ENCODE measurements around the gene FASTK.

FASTK gene

DNA sequence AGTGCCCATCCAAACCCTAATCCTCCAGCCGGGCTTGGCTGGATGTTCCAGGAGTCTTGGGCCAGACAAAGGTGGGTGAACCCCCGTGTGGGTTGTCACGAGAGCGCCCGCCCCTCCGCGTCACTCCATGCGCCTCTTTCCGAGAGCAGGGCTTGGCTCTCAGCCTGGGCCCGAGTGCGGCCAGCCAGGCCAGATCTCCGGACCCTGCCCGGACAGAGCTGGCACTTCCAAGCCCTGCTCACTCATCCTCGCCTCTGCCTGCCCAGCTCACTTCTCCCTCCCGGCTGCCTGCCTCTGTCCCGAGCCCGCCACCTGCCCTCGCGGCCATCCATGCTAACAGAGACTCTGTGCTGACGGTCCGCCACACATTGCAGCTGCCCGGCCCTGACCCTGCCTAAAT lies 40.3 kb upstream of the FASTK start:
- in situ Hi-C loops (cut with HindIII; ENCODE audit: low pct_ligation_motif_present, low sequenced_read_pairs): no loop called here
- DNase-seq: no peak
- no peak overlapping the region for H3K4me3 ChIP-seq (ENCODE audit: low read depth, low read length)
- H3K36me3 ChIP-seq (replicated peaks): peaks cover 47% of the 10 kb centered on the region
- TF ChIP-seq, protein P1, sequence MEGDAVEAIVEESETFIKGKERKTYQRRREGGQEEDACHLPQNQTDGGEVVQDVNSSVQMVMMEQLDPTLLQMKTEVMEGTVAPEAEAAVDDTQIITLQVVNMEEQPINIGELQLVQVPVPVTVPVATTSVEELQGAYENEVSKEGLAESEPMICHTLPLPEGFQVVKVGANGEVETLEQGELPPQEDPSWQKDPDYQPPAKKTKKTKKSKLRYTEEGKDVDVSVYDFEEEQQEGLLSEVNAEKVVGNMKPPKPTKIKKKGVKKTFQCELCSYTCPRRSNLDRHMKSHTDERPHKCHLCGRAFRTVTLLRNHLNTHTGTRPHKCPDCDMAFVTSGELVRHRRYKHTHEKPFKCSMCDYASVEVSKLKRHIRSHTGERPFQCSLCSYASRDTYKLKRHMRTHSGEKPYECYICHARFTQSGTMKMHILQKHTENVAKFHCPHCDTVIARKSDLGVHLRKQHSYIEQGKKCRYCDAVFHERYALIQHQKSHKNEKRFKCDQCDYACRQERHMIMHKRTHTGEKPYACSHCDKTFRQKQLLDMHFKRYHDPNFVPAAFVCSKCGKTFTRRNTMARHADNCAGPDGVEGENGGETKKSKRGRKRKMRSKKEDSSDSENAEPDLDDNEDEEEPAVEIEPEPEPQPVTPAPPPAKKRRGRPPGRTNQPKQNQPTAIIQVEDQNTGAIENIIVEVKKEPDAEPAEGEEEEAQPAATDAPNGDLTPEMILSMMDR (IDR thresholded peaks at IDR 0.05; ENCODE audit: low read depth, low read length, missing control alignments): no peak
- no peaks in the 10 kb centered on the region for H3K27me3 ChIP-seq (replicated peaks)
- H3K27ac ChIP-seq: no peak overlapping the region

DNA sequence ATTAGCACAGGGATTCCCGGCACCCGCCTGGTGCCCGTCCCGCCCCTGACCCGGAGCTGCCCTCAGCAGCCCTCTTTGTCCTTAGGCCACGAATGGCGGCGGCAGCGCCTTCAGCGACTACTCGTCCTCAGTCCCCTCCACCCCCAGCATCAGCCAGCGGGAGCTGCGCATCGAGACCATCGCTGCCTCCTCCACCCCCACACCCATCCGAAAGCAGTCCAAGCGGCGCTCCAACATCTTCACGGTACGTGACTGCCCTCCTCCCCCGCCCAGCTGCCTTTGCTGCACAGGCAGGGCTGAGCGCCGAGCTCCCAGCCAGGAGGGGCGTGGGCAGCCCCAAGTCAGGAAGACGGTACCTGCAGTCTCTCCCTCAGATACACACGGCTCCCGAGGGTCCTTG lies 39.3 kb upstream of the FASTK start:
- no peaks in the 10 kb centered on the region for H3K27me3 ChIP-seq (replicated peaks)
- H3K36me3 ChIP-seq (replicated peaks): peaks cover 47% of the 10 kb centered on the region
- H3K4me3 ChIP-seq (ENCODE audit: low read depth, low read length): no peak overlapping the region
- TF ChIP-seq, protein P1 (IDR thresholded peaks at IDR 0.05; ENCODE audit: low read depth, low read length, missing control alignments): no peak
- no peak overlapping the region for H3K27ac ChIP-seq
- in situ Hi-C loops (cut with HindIII; ENCODE audit: low pct_ligation_motif_present, low sequenced_read_pairs): no loop called here
- DNase-seq: no peak

DNA sequence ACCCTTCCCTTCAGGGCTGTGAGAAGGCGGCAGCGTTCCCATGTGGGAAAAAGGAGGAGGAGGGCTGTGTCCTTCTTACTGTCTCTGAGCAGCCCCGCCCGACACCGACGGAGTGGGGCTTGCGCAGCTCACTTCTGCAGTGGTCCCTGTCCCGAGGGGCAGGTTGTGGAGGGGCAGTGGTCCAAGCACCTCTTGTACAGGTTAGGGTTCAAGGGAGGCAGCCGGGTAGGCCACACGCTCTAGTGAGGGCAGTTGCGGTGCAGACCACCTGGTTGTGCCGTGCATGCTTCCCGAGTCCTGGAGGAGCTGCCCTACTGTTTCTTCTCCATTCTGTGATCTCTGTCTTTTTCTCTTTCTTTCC lies 38.4 kb upstream of the FASTK start:
- Histone ChIP-seq H3K36me3 (replicated peaks) (peaks cover 47% of the 10 kb centered on the region), H3K27me3 (replicated peaks) (no peaks in the 10 kb centered on the region), H3K4me3 (ENCODE audit: low read depth, low read length) (no peak overlapping the region), H3K27ac (no peak overlapping the region)
- DNase-seq: no peak
- TF ChIP-seq, protein P1 (IDR thresholded peaks at IDR 0.05; ENCODE audit: low read depth, low read length, missing control alignments): no peak
- in situ Hi-C loops (cut with HindIII; ENCODE audit: low pct_ligation_motif_present, low sequenced_read_pairs): no loop called here

DNA sequence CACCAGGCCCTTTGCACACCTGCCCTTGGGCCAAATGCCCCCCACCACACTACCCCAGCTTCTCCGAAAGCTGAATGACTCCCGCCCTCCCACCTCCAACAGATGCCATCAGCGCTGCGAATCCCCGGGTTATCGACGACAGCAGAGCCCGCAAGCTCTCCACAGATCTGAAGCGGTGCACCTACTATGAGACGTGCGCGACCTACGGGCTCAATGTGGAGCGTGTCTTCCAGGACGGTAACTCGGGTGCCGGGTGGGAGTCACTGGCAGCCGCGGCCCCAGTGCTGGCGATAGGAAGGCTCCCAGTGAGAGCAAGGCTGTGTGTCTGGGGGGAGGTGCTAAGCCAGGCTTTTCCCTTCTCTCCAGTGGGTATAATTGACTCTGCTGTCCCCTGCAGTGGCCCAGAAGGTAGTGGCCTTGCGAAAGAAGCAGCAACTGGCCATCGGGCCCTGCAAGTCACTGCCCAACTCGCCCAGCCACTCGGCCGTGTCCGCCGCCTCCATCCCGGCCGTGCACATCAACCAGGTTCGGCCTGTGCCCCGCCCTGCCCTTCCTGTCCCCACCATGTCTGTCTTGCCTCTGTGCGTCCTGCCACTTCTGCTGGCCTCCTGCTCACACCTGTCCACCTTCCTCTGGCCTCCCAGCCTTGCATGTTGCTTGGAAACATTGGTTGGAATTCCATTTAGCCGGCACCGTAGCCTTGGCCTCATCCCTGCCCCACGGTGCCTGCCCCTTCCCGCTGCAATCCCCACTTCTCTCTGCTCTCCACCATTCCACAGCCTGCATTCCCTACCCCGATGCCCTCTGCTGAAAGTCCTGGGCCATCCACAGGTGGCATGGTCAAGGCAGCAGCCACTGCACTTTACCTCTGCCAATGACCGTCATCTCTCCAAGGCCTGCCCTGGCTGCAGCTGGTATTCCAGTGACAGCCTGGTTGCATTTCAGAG lies 37.8 kb upstream of the FASTK start:
- Histone ChIP-seq H3K27ac (no peak overlapping the region), H3K36me3 (replicated peaks) (peaks cover 43% of the 10 kb centered on the region), H3K27me3 (replicated peaks) (no peaks in the 10 kb centered on the region), H3K4me3 (ENCODE audit: low read depth, low read length) (no peak overlapping the region)
- in situ Hi-C loops (cut with HindIII; ENCODE audit: low pct_ligation_motif_present, low sequenced_read_pairs): no loop called here
- DNase-seq: no peak
- TF ChIP-seq, protein P1 (IDR thresholded peaks at IDR 0.05; ENCODE audit: low read depth, low read length, missing control alignments): no peak

DNA sequence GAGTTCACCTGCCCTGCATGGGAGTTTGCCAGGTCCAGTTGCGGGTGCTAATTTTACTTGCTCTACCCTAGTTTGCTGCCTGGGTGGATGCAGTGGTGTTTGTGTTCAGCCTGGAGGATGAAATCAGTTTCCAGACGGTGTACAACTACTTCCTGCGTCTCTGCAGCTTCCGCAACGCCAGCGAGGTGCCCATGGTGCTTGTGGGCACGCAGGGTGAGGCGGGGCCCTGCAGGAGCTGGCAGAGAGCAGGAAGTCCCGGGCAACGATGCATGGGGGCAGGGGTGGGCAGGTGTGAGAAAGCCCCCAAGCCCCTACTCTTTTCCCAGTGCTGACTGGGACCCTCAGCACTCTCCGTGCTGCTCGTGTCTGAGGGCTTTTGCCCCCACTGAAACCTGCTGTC lies 37.0 kb upstream of the FASTK start:
- TF ChIP-seq, protein P1 (IDR thresholded peaks at IDR 0.05; ENCODE audit: low read depth, low read length, missing control alignments): no peak
- in situ Hi-C loops (cut with HindIII; ENCODE audit: low pct_ligation_motif_present, low sequenced_read_pairs): no loop called here
- no peak for DNase-seq
- Histone ChIP-seq H3K36me3 (replicated peaks) (peaks cover 35% of the 10 kb centered on the region), H3K27me3 (replicated peaks) (no peaks in the 10 kb centered on the region), H3K27ac (no peak overlapping the region), H3K4me3 (ENCODE audit: low read depth, low read length) (no peak overlapping the region)
